ENCODE data around the gene TMPRSS9.

DNA sequence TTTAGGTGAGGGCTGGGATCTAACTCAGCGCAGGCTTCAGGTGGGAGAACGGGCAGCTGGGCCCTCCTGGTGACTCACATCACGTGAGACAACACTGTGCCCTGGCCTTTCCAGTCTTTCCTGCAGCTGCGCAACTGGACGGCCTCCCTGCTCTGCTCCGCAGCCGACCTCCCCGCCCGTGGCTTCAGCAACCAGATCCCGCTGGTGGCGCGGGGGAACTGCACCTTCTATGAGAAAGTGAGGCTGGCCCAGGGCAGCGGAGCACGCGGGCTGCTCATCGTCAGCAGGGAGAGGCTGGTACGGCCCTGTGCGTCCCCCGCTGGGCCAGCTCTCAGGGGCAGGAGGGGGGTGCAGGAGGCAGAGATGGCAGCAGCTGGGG, 22.7 kb upstream of the TMPRSS9 start:
- TF ChIP-seq EZH2 (IDR thresholded peaks at IDR 0.05; ENCODE audit: low read length): no peak
- no peak for TF ChIP-seq CTCF (optimal IDR thresholded peaks at IDR 0.05 in 1 of 3, IDR thresholded peaks at IDR 0.05 in 1 of 3, conservative IDR thresholded peaks at IDR 0.05 in 1 of 3; ENCODE audit: extremely low read depth in 1 of 3, insufficient read depth in 2 of 3, low read length in 3 of 3)
